ENCODE measurements around the gene FOXO3. TPM values are rescaled to one million over a fixed set of nuclear protein-coding genes. Genes with fewer than 3 reads are reported as not detected.

The FOXO3 gene
- total RNA-seq, 4 donors from 2014 or later, result 111 to 293 (median 183) TPM

DNA sequence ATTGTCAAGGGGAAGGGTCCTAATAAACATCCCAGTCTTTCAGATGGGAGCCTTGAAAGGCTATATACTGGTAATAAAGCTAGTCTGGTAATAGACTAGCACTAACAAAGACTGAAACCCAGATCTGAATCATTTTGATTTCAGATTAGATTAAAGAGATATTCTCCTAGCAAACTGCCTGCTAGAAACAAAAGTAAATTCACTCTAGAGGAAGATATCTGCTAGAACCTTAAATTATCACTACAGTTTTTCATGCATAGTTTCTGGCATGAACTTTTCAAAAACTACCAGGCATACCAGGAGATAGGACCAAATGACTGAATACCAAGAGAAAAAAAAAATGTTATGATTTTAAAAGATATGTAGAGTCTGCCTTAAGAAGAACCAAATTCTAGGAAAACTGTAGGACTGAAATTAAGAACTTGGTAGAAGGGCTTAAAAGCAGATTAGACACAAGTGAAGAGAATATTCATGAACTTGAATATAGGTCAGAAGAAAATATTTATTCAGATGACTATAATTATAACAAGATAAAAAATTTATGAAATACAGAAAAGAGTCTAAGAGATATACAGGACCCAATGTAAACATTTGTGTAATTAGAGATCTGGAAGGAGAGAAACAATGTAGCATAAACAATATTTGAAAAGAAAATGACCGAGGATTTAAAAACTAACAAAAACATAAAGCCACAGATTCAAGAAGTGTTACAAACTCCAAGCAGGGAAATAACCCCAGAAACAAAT, 141.6 kb downstream of the FOXO3 start:
- H3K27ac ChIP-seq, result no peak overlapping the region
- in situ Hi-C loops (cut with MboI; ENCODE audit: low sequenced_read_pairs in 4 of 4), result no loop called here
- H3K4me1 ChIP-seq, result peaks cover 13 to 14% of the 10 kb centered on the region in 2 donors
- H3K36me3 ChIP-seq, result no peaks in the 10 kb centered on the region
- intact Hi-C loops (cut with DNase I; ENCODE audit: low total_unique reads), result no loop called here
- no peak for TF ChIP-seq POLR2A (IDR thresholded peaks at IDR 0.05)
- no peak for ATAC-seq
- H3K4me3 ChIP-seq, result no peak overlapping the region
- no peak for DNase-seq
- peaks cover 0 to 8% (median 0%) of the 10 kb centered on the region in 3 donors for H3K9me3 ChIP-seq
- no peaks in the 10 kb centered on the region for H3K27me3 ChIP-seq

DNA sequence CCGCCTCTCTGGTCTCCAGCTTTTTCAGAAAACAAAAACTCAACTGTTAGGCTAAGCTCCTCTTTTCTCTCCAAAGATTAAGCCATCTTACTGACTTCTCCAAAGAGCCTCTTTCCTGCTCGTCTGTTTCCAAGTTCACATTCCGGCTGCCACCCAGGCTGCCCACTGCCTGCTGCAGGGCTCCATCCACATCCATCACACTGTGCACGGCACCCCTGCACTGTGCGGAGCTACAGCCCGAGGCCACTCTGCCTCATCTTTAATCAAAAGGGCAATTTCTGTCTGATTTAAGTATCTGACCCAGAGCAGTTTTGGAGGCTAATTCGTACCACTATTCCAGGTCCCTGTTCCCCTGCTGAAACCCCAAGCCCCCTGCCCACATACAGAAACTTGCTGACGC, 145.9 kb downstream of the FOXO3 start:
- Histone ChIP-seq H3K4me3 (no peak overlapping the region), H3K4me1 (peaks cover 0 to 9% of the 10 kb centered on the region in 2 donors), H3K27me3 (no peaks in the 10 kb centered on the region), H3K9me3 (peaks cover 0 to 8% (median 0%) of the 10 kb centered on the region in 3 donors), H3K36me3 (no peaks in the 10 kb centered on the region), H3K27ac (no peak overlapping the region)
- intact Hi-C loops (cut with DNase I; ENCODE audit: low total_unique reads) (no loop called here), in situ Hi-C loops (cut with MboI; ENCODE audit: low sequenced_read_pairs in 4 of 4) (no loop called here)
- no peak for ATAC-seq
- no peak for TF ChIP-seq POLR2A (IDR thresholded peaks at IDR 0.05)
- TF ChIP-seq, protein P1, sequence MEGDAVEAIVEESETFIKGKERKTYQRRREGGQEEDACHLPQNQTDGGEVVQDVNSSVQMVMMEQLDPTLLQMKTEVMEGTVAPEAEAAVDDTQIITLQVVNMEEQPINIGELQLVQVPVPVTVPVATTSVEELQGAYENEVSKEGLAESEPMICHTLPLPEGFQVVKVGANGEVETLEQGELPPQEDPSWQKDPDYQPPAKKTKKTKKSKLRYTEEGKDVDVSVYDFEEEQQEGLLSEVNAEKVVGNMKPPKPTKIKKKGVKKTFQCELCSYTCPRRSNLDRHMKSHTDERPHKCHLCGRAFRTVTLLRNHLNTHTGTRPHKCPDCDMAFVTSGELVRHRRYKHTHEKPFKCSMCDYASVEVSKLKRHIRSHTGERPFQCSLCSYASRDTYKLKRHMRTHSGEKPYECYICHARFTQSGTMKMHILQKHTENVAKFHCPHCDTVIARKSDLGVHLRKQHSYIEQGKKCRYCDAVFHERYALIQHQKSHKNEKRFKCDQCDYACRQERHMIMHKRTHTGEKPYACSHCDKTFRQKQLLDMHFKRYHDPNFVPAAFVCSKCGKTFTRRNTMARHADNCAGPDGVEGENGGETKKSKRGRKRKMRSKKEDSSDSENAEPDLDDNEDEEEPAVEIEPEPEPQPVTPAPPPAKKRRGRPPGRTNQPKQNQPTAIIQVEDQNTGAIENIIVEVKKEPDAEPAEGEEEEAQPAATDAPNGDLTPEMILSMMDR (IDR thresholded peaks at IDR 0.05 in 4 of 5, conservative IDR thresholded peaks at IDR 0.05 in 1 of 5), result no peak
- DNase-seq, result no peak

DNA sequence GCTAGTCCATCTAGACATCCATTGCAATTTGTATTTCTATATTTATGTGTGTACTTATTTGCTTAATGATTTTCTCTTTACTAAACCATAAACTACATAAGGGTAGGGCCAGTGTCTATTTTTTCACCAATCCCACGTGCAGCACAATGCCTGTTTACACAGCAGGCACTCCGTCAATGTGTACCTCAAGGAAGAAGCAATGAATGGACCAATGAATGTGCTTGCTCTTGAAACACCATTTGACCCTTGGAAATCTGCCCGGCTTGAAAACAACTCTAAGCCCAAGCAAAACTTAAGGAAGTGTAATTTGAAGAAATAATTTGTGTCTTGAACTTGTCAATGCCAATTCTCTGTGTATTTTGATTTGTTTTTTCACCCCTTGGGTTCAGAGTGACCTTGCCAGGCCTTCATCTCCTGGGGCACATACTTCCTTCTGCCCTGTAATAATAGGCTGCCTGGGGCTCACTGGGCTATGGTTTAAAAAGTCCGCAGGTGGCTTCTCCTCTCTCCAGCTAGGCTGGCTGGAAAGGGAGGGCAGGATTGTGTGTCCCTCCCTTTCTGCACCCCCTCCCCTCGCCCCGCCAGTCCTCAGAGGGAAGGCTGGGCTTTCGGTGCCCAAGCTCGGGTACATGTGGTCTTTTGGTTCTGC, 146.7 kb downstream of the FOXO3 start:
- in situ Hi-C loops (cut with MboI; ENCODE audit: low sequenced_read_pairs in 4 of 4), result no loop called here
- Histone ChIP-seq H3K27ac (no peak overlapping the region), H3K4me1 (peaks cover 0 to 9% of the 10 kb centered on the region in 2 donors), H3K36me3 (no peaks in the 10 kb centered on the region), H3K27me3 (no peaks in the 10 kb centered on the region), H3K4me3 (no peak overlapping the region), H3K9me3 (no peaks in the 10 kb centered on the region)
- TF ChIP-seq, protein P1 (IDR thresholded peaks at IDR 0.05 in 4 of 5, conservative IDR thresholded peaks at IDR 0.05 in 1 of 5), result no peak
- no peak for TF ChIP-seq POLR2A (IDR thresholded peaks at IDR 0.05)
- DNase-seq (no peak), ATAC-seq (no peak)
- intact Hi-C loops (cut with DNase I; ENCODE audit: low total_unique reads), result no loop called here

DNA sequence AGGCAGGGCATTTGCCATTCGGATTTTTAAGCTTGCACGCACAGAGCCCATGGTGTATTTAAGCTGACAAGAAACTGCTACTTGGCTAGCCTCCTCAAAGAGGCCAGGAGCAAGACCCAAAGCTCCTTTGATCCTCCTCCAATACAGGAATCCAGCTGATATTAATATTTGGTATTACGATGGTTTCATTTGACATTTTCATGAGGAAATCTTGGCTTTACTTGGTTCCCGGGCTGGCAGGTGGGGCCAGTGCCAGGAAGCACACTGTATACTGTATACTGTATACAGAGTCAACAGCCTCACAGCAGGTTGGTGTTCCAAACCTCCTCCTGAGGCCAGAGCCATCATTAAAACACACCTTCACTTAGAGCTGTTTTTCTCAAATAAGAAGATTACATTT, 149.3 kb downstream of the FOXO3 start:
- intact Hi-C loops (cut with DNase I; ENCODE audit: low total_unique reads), result no loop called here
- no peaks in the 10 kb centered on the region for H3K36me3 ChIP-seq
- in situ Hi-C loops (cut with MboI; ENCODE audit: low sequenced_read_pairs in 4 of 4), result no loop called here

DNA sequence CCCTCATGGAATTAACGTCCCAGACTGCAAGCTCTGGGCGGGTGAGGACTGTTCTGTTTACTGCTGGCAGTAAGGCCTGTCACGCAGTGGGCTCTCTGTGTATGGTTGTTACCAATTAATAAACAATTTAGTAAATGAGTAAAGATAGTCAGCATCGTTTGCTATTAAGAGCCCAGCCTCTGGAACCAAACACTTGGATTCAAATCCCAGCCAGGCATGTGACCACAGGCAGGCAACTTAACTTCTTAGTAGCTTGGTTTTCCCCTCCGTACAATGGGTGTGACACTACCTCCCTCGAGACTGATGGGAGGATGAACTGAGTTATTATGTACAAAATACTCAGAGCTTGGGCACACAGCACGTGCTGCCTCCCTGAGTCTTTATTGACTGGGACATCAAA, 149.8 kb downstream of the FOXO3 start:
- Histone ChIP-seq H3K4me1 (peaks cover 13 to 14% of the 10 kb centered on the region in 2 donors), H3K4me3 (no peak overlapping the region), H3K9me3 (no peaks in the 10 kb centered on the region), H3K27ac (no peak overlapping the region), H3K36me3 (no peaks in the 10 kb centered on the region), H3K27me3 (no peaks in the 10 kb centered on the region)
- no peak for ATAC-seq
- DNase-seq, result no peak
- TF ChIP-seq, protein P1 (IDR thresholded peaks at IDR 0.05 in 4 of 5, conservative IDR thresholded peaks at IDR 0.05 in 1 of 5), result no peak
- TF ChIP-seq POLR2A (IDR thresholded peaks at IDR 0.05), result no peak
- intact Hi-C loops (cut with DNase I; ENCODE audit: low total_unique reads), result no loop called here
- in situ Hi-C loops (cut with MboI; ENCODE audit: low sequenced_read_pairs in 4 of 4), result no loop called here

More for the DNA sequence above, 149.3 kb downstream of the FOXO3 start:
- no peaks in the 10 kb centered on the region for H3K9me3 ChIP-seq
- no peak overlapping the region for H3K27ac ChIP-seq
- H3K4me3 ChIP-seq, result no peak overlapping the region
- TF ChIP-seq, protein P1 (IDR thresholded peaks at IDR 0.05 in 4 of 5, conservative IDR thresholded peaks at IDR 0.05 in 1 of 5), result no peak
- no peak for TF ChIP-seq POLR2A (IDR thresholded peaks at IDR 0.05)
- ATAC-seq, result no peak
- no peak for DNase-seq
- H3K27me3 ChIP-seq, result no peaks in the 10 kb centered on the region
- peaks cover 13 to 14% of the 10 kb centered on the region in 2 donors for H3K4me1 ChIP-seq

All from gastrocnemius medialis (tissue), 4 donors.